ENCODE measurements around the gene UBAC2. TPM values are rescaled to one million over a fixed set of nuclear protein-coding genes. Genes with fewer than 3 reads are reported as not detected.

Gene UBAC2
- total and polyA plus RNA-seq, 2 of the 8 experiments (the other 6 are each of a cell fraction or from before 2014, with no cell fraction given) = 75.9 to 76.9 TPM

GRCh38 chr13:99172951-99173350, 27.7 kb upstream of the UBAC2 start:
- H2BK15ac ChIP-seq (ENCODE audit: low read length) = no peak overlapping the region
- H3K9ac ChIP-seq (replicated peaks in 1 of 4; ENCODE audit: extremely low read depth in 1 of 4, low read depth in 3 of 4, low read length in 3 of 4) = no peak overlapping the region
- no peak overlapping the region for H2BK20ac ChIP-seq (ENCODE audit: low read length)
- no peak overlapping the region for H3K56ac ChIP-seq (replicated peaks; ENCODE audit: insufficient read length, low read depth, low read length)
- H4K5ac ChIP-seq (ENCODE audit: insufficient read length, low read depth, low read length) = no peak overlapping the region
- DNase-seq (ENCODE audit: low read depth in 1 of 2, low spot score in 2 of 2) (no peak), FAIRE-seq (no peak)
- H2AK5ac ChIP-seq (ENCODE audit: low read depth, low read length) = no peak overlapping the region
- no peaks in the 10 kb centered on the region for H4K20me1 ChIP-seq (replicated peaks in 1 of 2; ENCODE audit: control insufficient read depth in 1 of 2, insufficient read depth in 2 of 2, low read length in 2 of 2)
- H3K18ac ChIP-seq (ENCODE audit: extremely low read depth, low read length) = no peak overlapping the region
- H3K27me3 ChIP-seq (replicated peaks in 1 of 4; ENCODE audit: control insufficient read depth in 3 of 4, extremely low read depth in 1 of 4, insufficient read depth in 3 of 4, low read length in 3 of 4) = no peaks in the 10 kb centered on the region
- H3K4ac ChIP-seq (replicated peaks; ENCODE audit: insufficient read length, low read depth, low read length) = no peak overlapping the region
- H2BK5ac ChIP-seq (ENCODE audit: low read depth, low read length) = no peak overlapping the region
- no peak overlapping the region for H4K8ac ChIP-seq (ENCODE audit: extremely low read depth, insufficient read depth, low read length)
- no peaks in the 10 kb centered on the region for H3K4me1 ChIP-seq (replicated peaks in 1 of 4; ENCODE audit: control insufficient read depth in 3 of 4, insufficient read depth in 4 of 4, low read length in 3 of 4)
- H2BK120ac ChIP-seq (replicated peaks; ENCODE audit: low read depth, low read length) = no peak overlapping the region
- WGBS, 2 experiments (ENCODE audit: extremely low coverage in 1 of 2, insufficient coverage in 1 of 2, insufficient read length in 1 of 2, insufficient replicate concordance in 2 of 2, low coverage in 1 of 2, low lambda C conversion rate in 2 of 2, missing lambda C conversion rate in 1 of 2) = 87% methylated on average over 18 of the region's 18 CpGs; no CpG with 5 or more reads in 1 of the 2 experiments
- no peak overlapping the region for H3K27ac ChIP-seq (ENCODE audit: low read depth, low read length)
- no peak overlapping the region for H3K4me3 ChIP-seq (ENCODE audit: extremely low read depth in 1 of 4, insufficient read depth in 2 of 4, low read depth in 3 of 4, low read length in 4 of 4)
- H3K23ac ChIP-seq (ENCODE audit: insufficient read length) = no peak overlapping the region
- no peak overlapping the region for H4K91ac ChIP-seq (replicated peaks; ENCODE audit: insufficient read length, low read length)
- H2AFZ ChIP-seq (ENCODE audit: low read length) = no peak overlapping the region
- TF ChIP-seq KDM1A (IDR thresholded peaks at IDR 0.05; ENCODE audit: borderline replicate concordance, low read length) (no peak), BACH1 (IDR thresholded peaks at IDR 0.05; ENCODE audit: low read length) (no peak), SIX5 (IDR thresholded peaks at IDR 0.05; ENCODE audit: low read depth, low read length) (no peak), TCF12 (IDR thresholded peaks at IDR 0.05; ENCODE audit: low read depth, low read length) (no peak), CBX8 (IDR thresholded peaks at IDR 0.05; ENCODE audit: borderline replicate concordance, low read depth, low read length) (no peak), SP2 (IDR thresholded peaks at IDR 0.05; ENCODE audit: low read length) (no peak), BCL11A (IDR thresholded peaks at IDR 0.05; ENCODE audit: low read depth in 2 of 2, low read length in 2 of 2) (no peak), NANOG (IDR thresholded peaks at IDR 0.05; ENCODE audit: insufficient read depth, low read depth, low read length, poor library complexity, severe bottlenecking) (no peak), HDAC2 (IDR thresholded peaks at IDR 0.05; ENCODE audit: borderline replicate concordance in 1 of 2, low read depth in 2 of 2, low read length in 2 of 2) (no peak), CREB1 (IDR thresholded peaks at IDR 0.05) (no peak)
- TF ChIP-seq, protein P1, sequence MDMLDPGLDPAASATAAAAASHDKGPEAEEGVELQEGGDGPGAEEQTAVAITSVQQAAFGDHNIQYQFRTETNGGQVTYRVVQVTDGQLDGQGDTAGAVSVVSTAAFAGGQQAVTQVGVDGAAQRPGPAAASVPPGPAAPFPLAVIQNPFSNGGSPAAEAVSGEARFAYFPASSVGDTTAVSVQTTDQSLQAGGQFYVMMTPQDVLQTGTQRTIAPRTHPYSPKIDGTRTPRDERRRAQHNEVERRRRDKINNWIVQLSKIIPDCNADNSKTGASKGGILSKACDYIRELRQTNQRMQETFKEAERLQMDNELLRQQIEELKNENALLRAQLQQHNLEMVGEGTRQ (IDR thresholded peaks at IDR 0.05; ENCODE audit: low read length) = no peak
- no peaks in the 10 kb centered on the region for H3K36me3 ChIP-seq (ENCODE audit: control insufficient read depth in 2 of 4, insufficient read depth in 4 of 4, low read length in 3 of 4)
- H3K9me3 ChIP-seq (ENCODE audit: insufficient read depth in 2 of 2, low read depth in 1 of 2, low read length in 1 of 2) = no peaks in the 10 kb centered on the region
- no peak overlapping the region for H3K4me2 ChIP-seq (ENCODE audit: insufficient read depth in 1 of 2, low read depth in 2 of 2, low read length in 2 of 2)
- no peaks in the 10 kb centered on the region for H3K23me2 ChIP-seq (ENCODE audit: low read depth, low read length)
- no peak overlapping the region for H3K14ac ChIP-seq (ENCODE audit: insufficient read length)
- ChIA-PET POLR2A (ENCODE audit: partially characterized antibody) (no interaction called here), CTCF (ENCODE audit: partially characterized antibody) (interaction anchor here (1.0 to 12.7 kb wide), 5 partner anchors 12 to 262 kb away, joined by 3 to 242 read pairs (median 3); no protein-coding TSS in a partner anchor)
- H3K79me1 ChIP-seq (ENCODE audit: low read depth, low read length) = no peaks in the 10 kb centered on the region
- no peak overlapping the region for H2BK12ac ChIP-seq (ENCODE audit: low read depth, low read length)
- no peaks in the 10 kb centered on the region for H3K79me2 ChIP-seq (ENCODE audit: control insufficient read depth in 1 of 2, insufficient read depth in 2 of 2, low read length in 2 of 2)
